GM21723 (cell line): ENCODE data around the gene NPL.

Experiments used
- ATAC-seq: cut with Tn5 transposase; IDR thresholded peaks from one replicate; pipeline ENCODE4 v1.9.1; 2021; ENCODE audit warnings: mild to moderate bottlenecking, moderate library complexity; ENCODE audit not compliant: unreplicated experiment

The NPL gene, protein sequence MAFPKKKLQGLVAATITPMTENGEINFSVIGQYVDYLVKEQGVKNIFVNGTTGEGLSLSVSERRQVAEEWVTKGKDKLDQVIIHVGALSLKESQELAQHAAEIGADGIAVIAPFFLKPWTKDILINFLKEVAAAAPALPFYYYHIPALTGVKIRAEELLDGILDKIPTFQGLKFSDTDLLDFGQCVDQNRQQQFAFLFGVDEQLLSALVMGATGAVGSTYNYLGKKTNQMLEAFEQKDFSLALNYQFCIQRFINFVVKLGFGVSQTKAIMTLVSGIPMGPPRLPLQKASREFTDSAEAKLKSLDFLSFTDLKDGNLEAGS

DNA sequence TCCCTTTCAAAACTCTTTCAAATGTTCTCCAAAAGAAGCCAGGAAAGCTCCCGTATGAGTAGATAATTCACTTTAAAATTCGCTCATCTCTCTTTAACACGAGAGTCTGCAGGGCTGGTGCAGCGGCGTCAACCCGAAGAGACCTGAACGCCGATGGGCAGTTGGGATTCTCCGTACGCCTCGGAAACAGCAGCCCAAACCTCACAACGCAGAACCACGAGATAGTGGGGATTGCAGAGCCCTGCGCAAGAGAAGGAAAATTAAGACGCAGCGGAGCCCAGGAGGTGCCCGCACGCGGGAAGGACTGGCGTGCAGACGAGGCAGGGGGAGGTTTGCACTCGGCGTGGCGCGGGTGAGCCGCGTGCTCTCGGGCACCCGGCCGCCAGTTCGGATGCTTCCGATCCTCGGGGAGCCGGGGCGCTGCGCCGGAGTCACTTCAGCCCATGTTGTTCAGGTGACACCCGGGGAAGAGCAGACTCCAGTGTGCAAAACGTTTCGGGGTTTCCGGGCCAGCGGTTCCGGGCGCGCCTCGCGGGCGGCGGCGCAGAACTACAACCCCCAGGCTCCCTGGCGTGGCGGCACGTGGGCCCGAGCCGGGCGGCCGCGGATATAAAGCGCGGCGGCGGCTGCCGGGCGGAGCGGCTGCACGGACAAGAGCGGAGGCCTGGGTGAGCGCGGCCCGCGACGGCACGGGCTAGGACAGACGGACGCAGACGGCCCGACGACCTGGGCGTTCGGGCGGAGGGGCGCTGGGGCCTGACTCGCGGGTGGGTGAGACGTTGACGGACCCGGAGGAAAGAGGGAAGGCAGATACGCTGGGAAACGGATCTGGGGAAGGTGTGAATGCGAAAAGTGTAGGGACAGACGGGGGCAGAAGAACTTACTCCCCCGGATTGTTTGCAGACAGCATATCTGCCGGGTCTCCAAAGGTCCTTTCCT is at the start of gene NPL:
TSS of gene NPL (plus strand) at position 636 of the 939 bp plus-strand sequence. CDS start 4,599 bp downstream, outside the sequence.
- ATAC-seq = peak; percentile 93

DNA sequence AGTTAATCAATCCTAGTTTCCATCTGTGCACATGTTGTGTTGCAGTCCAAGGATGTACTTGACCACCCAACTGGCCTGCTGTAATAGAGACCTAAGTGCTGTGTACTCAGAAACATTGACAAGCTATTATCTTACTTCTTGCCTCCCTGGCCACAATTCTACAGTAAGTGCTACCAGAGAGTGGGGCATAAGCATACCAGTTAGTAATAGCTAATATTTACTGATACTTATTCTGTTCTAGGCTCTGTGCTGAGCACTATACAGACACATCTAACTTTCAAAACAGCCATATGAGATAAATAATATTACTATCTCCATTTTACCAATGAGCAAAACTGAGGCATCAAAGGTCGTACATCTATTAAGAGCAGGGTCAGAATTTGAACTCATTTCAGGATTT is 49.5 kb upstream of the NPL start:
- no peak for ATAC-seq

DNA sequence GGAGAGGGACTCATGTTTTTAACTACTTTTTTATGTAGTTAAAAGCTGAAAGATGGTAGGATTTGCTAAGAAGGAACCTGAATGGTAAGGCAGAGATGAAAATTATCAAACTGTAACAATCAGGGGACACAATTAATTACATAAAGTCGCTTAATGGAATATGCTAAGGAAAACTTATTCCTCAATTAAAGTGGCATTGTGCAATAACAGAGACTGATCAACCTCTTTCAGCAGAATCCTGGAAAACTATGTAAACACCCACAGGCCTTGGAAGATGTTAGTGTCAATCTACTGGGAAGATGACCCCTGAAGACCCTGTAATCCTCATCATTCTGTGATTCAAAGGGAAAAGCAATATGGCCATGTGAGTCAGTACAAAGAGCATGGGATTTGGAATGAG is 46.8 kb upstream of the NPL start:
- ATAC-seq = no peak

DNA sequence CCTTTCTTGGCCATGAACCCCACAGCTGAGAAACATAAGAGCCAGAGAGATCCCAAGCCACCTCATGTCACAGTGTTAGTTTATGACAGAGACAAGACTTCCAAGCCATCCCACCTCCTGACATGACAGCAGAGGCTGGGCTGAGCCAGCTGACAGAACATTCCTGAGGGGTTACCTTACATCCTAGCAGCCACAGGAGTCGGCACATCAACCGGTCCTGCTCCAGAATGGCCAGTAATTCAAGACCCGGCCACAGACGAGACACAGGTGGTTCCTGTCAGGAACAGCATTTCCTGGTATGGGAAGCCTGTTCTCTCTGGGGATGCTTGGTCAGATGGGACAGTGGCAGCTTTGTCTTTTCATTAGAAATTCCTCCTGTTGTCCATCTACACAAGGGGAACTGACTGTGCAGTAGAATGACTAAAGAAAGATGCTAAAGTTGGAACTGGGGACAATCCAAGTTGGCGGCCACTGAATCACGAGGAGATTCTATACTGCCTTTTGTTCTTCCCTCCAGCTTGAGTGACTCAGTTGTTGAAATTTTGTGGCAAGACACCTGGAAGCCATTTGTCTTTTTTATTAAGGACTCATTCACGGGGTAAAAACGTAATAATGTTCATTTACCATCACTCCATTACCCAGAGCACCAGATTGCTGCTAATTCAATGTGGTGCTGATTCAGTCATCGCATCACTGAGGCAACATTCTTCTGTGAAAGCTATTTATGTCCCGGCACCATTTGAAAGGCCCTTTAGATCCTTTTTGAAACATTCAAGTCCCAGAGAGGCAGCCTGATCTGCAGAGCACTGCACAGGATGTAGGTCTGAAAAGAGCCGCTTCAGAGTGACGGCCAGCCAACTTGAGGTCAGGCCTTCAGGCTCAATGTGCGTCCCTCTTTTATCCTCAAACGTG is 37.2 kb upstream of the NPL start:
- ATAC-seq = no peak

DNA sequence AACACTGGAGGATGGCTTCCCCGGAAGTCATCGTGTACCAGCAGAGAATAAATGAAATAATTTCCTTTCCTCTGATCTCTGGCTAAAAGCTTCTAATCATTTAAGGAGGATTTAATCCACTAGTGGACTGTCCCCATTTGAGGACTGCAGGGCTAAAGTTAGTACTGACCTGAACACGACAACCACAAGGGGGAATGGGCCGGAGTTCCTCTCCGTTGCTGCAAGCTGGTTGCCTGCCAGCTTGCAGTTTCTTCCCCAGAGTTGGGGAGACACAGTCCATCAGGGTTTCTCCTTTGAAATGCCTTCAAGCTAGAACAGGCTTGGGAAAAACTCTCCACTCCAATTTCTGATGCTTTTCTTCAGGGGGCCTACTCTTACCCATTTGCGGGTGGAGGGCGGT is 35.5 kb upstream of the NPL start:
- ATAC-seq = no peak

DNA sequence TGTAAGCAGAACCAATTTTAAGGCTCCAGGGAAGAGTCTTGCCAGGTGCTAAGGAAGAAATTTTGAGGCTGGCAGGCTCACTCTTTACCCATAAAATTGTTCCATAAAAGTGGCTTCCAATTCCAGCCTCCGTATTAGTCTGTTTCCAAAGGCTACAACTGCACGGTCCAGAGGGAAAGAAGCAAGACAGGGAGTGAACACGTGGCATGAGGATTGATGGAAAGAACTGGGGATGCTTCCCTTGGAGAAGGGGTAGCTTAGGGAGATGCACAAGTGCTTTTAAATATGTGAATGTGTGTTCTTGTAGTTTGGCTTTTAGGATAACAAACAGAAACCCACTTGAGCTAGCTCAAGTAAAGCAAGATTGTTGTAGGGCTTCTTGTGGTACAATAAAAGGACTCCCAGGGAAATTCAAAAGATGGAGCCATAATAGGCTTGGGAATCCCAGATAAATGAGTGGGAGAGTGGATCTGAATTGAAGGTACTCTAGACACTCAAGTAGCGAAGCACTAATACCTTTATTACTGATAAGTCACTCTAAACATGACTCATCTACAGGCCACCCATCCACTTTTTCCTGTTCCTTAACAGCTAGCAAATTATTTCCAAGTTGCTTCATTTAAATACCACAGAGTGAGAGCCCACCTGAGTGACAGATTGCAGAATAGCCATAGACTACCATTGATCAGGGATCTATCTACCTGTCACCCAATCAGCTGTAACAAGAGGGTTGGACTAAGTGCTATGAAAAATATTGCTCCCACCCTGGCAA is 34.8 kb upstream of the NPL start:
- ATAC-seq = no peak

DNA sequence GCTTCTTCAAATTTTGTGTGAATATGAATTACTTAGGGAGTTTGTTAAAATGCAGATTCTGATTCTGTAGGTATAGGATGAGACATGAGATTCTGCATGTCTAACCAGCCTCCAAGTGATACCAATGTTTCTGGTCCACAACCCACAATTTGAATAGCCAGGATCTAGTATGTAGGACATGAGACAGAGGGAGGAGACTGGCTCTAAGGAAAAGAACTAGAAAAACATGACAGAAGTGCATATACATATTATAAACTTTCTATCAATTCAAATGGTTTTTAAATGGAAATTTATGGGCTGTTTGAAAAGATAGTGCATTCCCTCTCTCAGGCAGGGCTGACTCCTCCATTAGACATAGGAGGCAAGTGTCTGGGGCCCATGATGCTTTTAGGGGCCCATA is 33.9 kb upstream of the NPL start:
- ATAC-seq = no peak

DNA sequence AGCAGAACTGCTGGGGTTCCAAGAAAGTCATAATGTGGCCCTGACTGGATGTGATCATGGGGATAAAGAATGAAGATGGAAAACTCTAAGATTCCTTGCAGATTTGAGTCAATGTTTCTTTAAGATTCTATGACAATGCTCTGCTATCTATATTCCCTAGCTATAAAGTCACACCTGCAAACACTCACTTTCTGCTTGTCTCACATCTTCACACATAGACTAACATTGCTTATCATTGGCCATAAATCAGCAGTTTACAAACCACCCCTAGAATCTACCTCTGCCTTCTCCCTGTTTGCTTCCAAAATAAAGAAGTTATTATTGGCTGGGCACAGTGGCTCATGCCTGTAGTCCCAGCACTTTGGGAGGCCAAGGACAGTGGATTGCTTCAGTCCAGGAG is 33.1 kb upstream of the NPL start:
- no peak for ATAC-seq

DNA sequence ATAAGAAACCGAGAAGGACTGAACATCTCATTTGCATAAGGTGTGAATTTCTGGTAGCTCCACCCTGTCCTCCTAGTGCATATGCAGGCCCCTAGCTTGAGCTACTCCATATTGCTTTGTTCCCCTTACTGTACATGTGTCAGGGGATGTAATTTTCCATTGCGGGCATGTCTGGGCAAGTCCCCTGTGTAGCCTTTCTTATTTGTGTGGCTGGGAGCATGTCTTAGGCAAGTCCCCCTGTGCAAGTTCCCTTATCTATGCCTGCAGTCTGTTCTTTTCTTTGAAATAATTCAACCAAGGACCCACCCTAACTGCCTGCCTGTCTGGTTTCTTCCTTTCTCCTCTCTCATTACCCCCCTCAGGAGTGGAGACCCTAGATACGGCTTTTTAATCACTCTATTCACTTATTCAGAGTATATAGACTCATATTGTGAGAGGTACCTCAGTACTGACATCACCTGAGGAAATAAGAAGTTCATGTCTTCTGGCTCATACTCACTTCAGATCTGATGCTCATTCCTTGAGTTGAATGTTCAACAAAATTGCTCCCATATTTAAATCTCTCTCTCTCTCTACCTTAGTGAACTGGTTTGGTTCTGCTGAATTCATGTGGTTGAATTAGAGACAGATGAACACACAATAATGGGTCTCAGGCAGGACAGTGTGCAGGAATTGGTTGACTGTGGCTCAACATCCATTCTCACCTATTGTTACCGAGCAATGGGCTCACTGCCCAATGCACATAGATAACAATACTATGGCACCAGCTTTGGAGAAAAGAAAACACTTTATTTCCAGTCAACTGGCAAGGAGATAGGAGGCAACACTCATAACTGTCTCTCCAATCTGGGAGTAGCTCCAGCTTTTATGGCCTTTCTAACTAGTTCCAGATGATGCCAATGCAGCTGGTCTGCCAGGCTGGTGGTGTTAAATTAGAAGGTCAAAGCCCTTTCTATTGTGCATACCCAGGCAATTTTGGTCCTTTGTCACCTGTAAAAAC is 27.9 kb upstream of the NPL start:
- no peak for ATAC-seq

DNA sequence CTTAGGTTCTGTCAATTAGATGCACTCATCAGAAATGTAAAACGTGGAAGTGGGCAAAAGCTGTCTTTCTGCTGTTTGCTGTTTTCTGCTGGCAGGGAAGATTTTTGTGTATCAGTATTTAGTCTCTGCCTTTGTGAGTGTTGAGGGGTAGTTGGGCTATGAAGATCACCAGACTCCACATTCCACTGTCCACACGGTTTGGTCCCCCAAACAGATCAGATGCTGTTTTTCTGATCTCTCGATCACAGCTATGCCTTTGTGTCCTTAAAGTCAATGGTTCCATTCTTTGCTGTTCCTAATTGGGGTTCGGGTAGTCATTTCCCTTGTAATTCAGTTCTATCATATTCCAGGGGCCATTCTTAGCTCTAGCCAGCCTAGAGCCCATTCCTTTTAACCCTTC is 27.0 kb upstream of the NPL start:
- ATAC-seq = no peak

DNA sequence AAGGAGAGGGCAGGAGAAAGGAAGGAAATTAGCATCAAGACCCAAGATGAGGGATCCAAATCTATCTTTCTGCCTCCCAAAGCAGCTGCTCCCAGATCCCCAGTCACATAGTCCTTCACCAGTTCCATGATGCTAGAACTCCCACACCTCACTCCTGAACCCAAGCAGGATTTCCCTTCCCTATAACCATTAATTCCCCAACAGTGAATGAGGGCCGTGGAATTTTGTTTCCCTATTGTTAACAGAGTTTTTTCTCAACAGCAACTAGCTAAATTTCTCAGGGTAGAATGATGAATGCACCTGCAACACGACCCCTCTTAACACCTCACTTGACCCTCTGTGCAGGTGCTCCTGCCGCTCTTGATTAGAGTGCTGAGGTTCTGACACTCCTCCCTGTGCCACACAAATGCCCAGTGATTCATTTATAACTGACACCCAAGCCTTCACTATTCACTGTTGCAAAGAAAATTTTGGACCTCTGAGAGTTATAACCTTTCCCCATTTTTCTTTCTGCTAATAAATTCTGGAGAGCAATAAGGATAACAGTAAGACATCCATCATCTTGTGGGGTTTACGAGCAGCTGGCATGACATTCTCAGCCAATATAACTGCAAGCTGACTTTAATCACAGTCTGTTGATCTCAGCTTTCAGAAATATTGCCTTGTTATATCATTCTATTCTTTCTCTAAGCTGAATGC is 25.4 kb upstream of the NPL start:
- no peak for ATAC-seq

DNA sequence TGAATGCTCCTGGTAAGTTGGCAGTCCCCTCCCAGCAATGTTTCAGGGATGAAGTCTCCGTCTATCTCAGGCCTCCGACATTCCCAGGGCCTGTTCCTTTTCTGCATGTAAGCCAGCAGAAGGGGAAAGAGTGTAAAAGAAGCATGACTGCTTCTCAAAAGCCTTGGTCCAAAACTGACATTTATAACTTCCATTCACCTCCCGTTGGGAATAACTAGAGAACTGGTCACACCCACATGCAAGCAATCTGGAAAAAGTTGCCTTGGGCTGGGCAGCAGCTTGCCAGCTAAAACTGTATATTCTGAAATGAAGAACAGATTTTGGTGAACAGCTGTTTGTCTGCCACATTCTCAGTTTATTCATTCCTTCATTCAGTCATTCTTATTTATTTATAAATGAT is 24.2 kb upstream of the NPL start:
- no peak for ATAC-seq

DNA sequence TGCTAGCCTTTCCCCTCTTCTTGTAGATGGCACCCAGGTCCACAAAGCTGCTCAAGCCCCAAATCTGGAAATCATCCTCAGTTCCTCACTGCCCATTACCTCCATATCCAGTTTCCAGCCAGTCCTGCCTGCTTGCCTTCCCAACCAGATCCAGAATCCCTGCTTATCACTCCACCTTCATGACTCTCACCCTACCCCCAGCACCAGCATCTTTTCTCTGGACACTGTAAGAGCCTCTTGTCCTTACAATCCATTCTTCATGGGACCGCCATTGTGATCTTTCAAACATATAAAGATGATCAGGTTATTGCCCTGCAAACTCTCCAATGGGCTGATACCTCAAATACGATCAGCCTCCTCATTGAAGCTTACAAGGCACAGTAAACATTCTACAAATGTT is 23.5 kb upstream of the NPL start:
- ATAC-seq = no peak

DNA sequence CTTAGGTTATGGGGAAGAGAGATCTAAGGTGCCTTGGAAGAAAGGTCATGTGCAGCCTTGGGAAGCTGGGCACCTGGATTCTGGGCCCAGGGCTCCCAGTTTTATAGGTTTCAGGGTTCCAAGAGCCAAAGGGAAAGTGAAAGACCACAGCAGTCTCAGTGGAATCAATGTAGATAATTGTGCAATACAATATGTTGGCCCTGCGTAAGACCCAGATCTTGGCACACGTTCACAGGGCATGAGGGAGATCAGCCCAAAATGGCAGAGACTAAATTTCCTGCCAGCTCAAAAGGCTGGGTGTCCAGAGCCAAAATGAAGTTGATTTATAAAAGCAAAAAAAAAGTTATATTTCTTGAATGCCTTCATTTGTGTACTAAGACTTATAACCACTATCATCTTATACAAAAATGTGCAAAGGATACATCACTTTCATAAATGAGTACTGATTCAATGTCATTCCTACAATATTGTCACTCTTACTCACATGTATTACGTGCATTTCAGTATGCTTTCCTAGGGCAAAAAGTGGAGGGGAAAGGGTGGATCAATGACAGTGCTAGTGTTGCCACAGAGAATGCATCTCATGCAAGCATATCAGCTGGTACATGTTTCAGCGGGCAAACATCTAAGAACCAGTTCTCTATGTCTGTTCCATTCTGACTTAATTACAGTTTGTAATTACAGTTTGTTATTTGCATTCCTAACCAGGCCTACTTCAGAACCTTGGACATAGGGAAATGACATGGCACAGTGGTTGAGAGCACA is 22.5 kb upstream of the NPL start:
- no peak for ATAC-seq

DNA sequence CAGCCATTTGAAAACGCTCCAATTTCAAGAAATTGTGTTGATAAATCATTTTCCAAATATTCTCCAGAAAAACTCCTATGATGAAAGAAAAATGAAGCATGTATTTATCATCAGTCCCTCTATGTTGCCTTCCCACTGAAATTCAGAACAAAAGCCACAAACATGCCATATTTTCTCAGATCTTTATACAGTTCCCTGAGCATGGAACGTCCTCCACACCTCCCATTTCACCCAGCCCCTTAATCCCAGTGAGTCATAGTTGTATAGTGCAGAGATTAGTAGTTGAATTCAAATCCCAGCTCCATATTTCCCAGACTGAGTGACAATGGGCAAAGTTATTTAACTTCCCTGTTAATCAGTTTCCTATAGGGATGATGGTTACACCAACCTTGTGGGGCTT is 20.6 kb upstream of the NPL start:
- ATAC-seq = no peak

DNA sequence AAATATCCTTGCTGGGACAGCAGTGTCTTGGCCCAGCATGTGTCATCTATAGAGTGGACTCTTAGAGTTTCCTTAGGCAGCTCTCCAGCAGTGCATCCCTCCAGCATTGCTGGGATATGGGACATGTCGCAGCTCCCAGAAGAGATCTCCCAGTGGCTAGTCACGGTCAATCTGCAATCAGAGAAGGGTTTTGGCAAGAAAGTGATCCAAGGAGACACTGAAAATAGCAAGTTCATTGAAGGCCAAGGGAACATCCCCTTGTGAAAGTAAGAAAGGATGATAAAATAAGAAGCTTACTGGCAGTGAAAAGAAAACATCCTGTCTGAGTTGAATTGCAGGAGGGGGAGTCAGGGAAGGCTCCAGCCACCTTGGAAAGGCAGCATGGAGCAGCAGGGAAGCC is 19.3 kb upstream of the NPL start:
- no peak for ATAC-seq

DNA sequence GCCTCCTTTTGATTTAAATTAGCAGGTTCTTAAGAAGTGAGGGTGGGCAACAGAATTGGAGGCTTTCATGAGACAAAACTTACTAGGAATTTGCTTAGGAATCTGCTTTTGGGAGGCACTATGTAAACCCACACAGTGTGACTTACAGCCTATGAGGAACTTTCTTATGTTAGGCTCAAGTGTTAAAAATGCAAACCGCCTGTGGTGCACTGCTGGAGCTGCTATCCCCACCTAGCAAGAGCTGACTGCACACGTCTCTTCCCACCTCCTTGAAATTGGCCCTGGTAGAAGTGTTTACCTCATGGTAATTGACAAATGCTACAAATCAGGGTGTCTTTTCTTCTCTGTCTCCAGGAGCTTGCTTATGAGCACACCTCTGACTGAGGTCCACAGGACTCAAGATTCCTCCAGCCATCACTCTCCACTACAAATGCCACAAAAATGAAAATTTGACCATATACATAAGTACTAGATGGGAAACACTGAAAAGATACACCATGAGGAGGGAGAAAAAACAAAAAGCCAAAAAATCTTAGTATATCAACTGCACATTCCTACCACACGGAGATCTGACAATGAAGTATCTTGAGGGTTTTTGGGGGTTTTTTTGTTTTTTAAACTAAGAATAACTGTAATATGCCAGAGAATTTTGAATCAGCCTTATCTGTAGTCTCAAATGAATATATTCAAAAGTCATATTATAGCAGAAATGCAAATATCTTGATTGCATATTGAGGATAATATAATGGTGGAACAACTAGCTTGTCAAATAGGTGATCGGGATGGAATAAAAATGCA is 18.2 kb upstream of the NPL start:
- ATAC-seq = no peak
